Fibroblast of lung (primary cell): ENCODE measurements around the gene FBXL13. TPM values are rescaled to one million over a fixed set of nuclear protein-coding genes. Genes with fewer than 3 reads are reported as not detected.

ENCODE experiments used
- DNase-seq, 2 donors: peaks; one replicate each; pipeline versions ENCODE4 v3.0.0 to v3.0.0-alpha.2; 2010; ENCODE audit warnings: low read depth in 2 of 2
- H2AFZ ChIP-seq: 2 replicates; pipeline ENCODE4 v1.5.1; 2012; ENCODE audit warnings: low read length, control low read depth, inconsistent platforms
- H3K27ac ChIP-seq: 2 replicates; pipeline ENCODE4 v1.5.1; 2011; ENCODE audit warnings: low read length, control low read depth; ENCODE audit not compliant: insufficient read depth
- H3K27me3 ChIP-seq: 2 replicates; pipeline ENCODE4 v1.5.1; 2011; ENCODE audit warnings: mild to moderate bottlenecking, low read length; ENCODE audit not compliant: control insufficient read depth, insufficient read depth
- H3K36me3 ChIP-seq: 2 replicates; pipeline ENCODE4 v1.5.1; 2011; ENCODE audit warnings: low read length; ENCODE audit not compliant: control insufficient read depth, insufficient read depth
- H3K4me1 ChIP-seq: 2 replicates; pipeline ENCODE4 v1.5.1; 2011; ENCODE audit warnings: low read length; ENCODE audit not compliant: control insufficient read depth, insufficient read depth; ENCODE audit errors: extremely low read depth
- H3K4me2 ChIP-seq: 2 replicates; pipeline ENCODE4 v1.5.1; 2011; ENCODE audit warnings: low read length, control low read depth; ENCODE audit not compliant: insufficient read depth; ENCODE audit errors: extremely low read depth
- H3K4me3 ChIP-seq, 4 experiments: fragments of 200-600 bp in 1 of 4; sonication (generic) in 1 of 4; replicated peaks in 1 of 4; 2 replicates each; pipeline ENCODE4 v1.5.1; 2011 to 2016; ENCODE audit warnings: low read length in 4 of 4, low read depth in 3 of 4, mild to moderate bottlenecking in 3 of 4, control low read depth in 2 of 4, inconsistent platforms in 1 of 4, mixed read lengths in 1 of 4; ENCODE audit not compliant: insufficient read depth in 1 of 4; ENCODE audit errors: control extremely low read depth in 1 of 4
- H3K79me2 ChIP-seq: 2 replicates; pipeline ENCODE4 v1.5.1; 2012; ENCODE audit warnings: mild to moderate bottlenecking, low read length, inconsistent platforms; ENCODE audit not compliant: control insufficient read depth, insufficient read depth
- H3K9ac ChIP-seq: 2 replicates; pipeline ENCODE4 v1.5.1; 2011; ENCODE audit warnings: mild to moderate bottlenecking, low read length, control low read depth; ENCODE audit not compliant: insufficient read depth
- H3K9me3 ChIP-seq: 2 replicates; pipeline ENCODE4 v1.5.1; 2012; ENCODE audit warnings: low read depth, low read length; ENCODE audit not compliant: control insufficient read depth, insufficient read depth
- H4K20me1 ChIP-seq: 2 replicates; pipeline ENCODE4 v1.5.1; 2011; ENCODE audit warnings: low read length; ENCODE audit not compliant: control insufficient read depth, insufficient read depth; ENCODE audit errors: extremely low read depth
- CTCF ChIP-seq, 2 donors: IDR thresholded peaks in 1 of 2; conservative IDR thresholded peaks in 1 of 2; 1 replicate in 1 of 2; 2 replicates in 1 of 2; pipeline ENCODE4 v1.5.1; 2011 to 2012; ENCODE audit warnings: low read length in 2 of 2, control low read depth in 1 of 2, inconsistent platforms in 1 of 2, low read depth in 1 of 2, mild to moderate bottlenecking in 1 of 2
- EZH2 ChIP-seq: IDR thresholded peaks from 2 replicates; pipeline ENCODE4 v1.5.1; 2012; ENCODE audit warnings: low read length, control low read depth, mild to moderate bottlenecking; ENCODE audit errors: missing control alignments
- polyA plus RNA-seq, 2 donors: library from polyadenylated mRNA; depleted of rRNA in 1 of 2; stranded (reverse) in 1 of 2; unstranded in 1 of 2; fragments of >200 nt; gene quantifications; 2 replicates each; pipeline ENCODE4 v1.2.1, GENCODE V29; 2011 to 2012; ENCODE audit warnings: missing spikeins in 1 of 2
- total RNA-seq: library from RNA; depleted of rRNA; stranded (reverse); fragments of >200 nt; gene quantifications from 2 replicates; pipeline ENCODE4 v1.2.1, GENCODE V29; 2014

FBXL13 gene
- total and polyA plus RNA-seq, 2 donors (not counting 1 experiment from before 2014, with no cell fraction given) = 0.41 to 0.66 TPM

GRCh38 chr7:102918845-102919244, 155.8 kb downstream of the FBXL13 start:
- no peaks in the 10 kb centered on the region for H4K20me1 ChIP-seq
- H3K4me1 ChIP-seq = peaks cover 8% of the 10 kb centered on the region
- no peaks in the 10 kb centered on the region for H3K27me3 ChIP-seq
- no peak overlapping the region for H2AFZ ChIP-seq
- H3K36me3 ChIP-seq = no peaks in the 10 kb centered on the region
- H3K27ac ChIP-seq = no peak overlapping the region
- no peak overlapping the region for H3K4me2 ChIP-seq
- H3K79me2 ChIP-seq = no peaks in the 10 kb centered on the region
- H3K4me3 ChIP-seq = no peak overlapping the region
- no peak overlapping the region for H3K9ac ChIP-seq
- TF ChIP-seq EZH2 (no peak), CTCF (conservative IDR thresholded peaks at IDR 0.05 in 1 of 2, IDR thresholded peaks at IDR 0.05 in 1 of 2; ENCODE audit: low read depth in 1 of 2, low read length in 2 of 2) (no peak)
- no peaks in the 10 kb centered on the region for H3K9me3 ChIP-seq
- DNase-seq = peak in 1 of 2 donors; percentile 57

GRCh38 chr7:102917436-102918353, 156.9 kb downstream of the FBXL13 start:
- H3K4me1 ChIP-seq = peaks cover 8% of the 10 kb centered on the region
- peak overlapping the region; percentile 33 for H3K4me2 ChIP-seq
- H2AFZ ChIP-seq = no peak overlapping the region

More at GRCh38 chr7:102917436-102918353, 156.9 kb downstream of the FBXL13 start:
- Histone ChIP-seq H3K9ac (no peak overlapping the region), H3K36me3 (no peaks in the 10 kb centered on the region), H3K79me2 (no peaks in the 10 kb centered on the region), H4K20me1 (no peaks in the 10 kb centered on the region), H3K4me3 (no peak overlapping the region), H3K27ac (no peak overlapping the region), H3K27me3 (no peaks in the 10 kb centered on the region), H3K9me3 (no peaks in the 10 kb centered on the region)
- TF ChIP-seq EZH2 (no peak), CTCF (conservative IDR thresholded peaks at IDR 0.05 in 1 of 2, IDR thresholded peaks at IDR 0.05 in 1 of 2; ENCODE audit: low read depth in 1 of 2, low read length in 2 of 2) (no peak)
- no peak for DNase-seq
